AG04450 (cell line): ENCODE measurements around the gene CNNM3. TPM values are rescaled to one million over a fixed set of nuclear protein-coding genes. Genes with fewer than 3 reads are reported as not detected.
A peak's percentile ranks its signal among the peaks of the same experiment; 100 is the strongest.

Source experiments
- CTCF ChIA-PET: fragments of 300-600, 350-600 bp; formaldehyde crosslinking; extraction: SDS; loops from one replicate; lab custom pipeline; 2022; ENCODE audit warnings: antibody characterized with exemption, inconsistent platforms; lab: Charles Lee
- POLR2A ChIA-PET: fragments of 350-600 bp; formaldehyde crosslinking; extraction: SDS; loops from one replicate; lab custom pipeline; 2021; ENCODE audit warnings: antibody characterized with exemption, inconsistent platforms; lab: Yijun Ruan, JAX
- DNase-seq: peaks from one replicate; pipeline ENCODE4 v3.0.0-alpha.2; 2011; ENCODE audit warnings: low read depth, low spot score
- H3K27ac ChIP-seq: one replicate; pipeline ENCODE4 v1.5.1; 2012; ENCODE audit warnings: low read depth, low read length, control low read depth
- H3K27me3 ChIP-seq: one replicate; pipeline ENCODE4 v1.6.0; 2012; ENCODE audit warnings: low read length; ENCODE audit not compliant: control insufficient read depth, insufficient read depth
- H3K4me3 ChIP-seq: 2 replicates; pipeline ENCODE4 v1.5.1; 2011; ENCODE audit warnings: mild to moderate bottlenecking, low read depth, low read length, control low read depth
- H3K9me3 ChIP-seq: 2 replicates; pipeline ENCODE4 v1.5.1; 2012; ENCODE audit warnings: low read length; ENCODE audit not compliant: control insufficient read depth, insufficient read depth
- polyA plus RNA-seq: library from polyadenylated mRNA; depleted of rRNA; stranded (reverse); fragments of >200 nt; gene quantifications from 2 replicates; pipeline ENCODE4 v1.2.3, GENCODE V29; 2011
- TF ChIP-seq, protein P1 (sequence below): IDR thresholded peaks from 2 replicates; pipeline ENCODE4 v1.5.1; 2011; ENCODE audit warnings: low read depth, low read length, control low read depth, inconsistent platforms

CNNM3 gene
- polyA plus RNA-seq, 1 experiment = 5.1 TPM

DNA sequence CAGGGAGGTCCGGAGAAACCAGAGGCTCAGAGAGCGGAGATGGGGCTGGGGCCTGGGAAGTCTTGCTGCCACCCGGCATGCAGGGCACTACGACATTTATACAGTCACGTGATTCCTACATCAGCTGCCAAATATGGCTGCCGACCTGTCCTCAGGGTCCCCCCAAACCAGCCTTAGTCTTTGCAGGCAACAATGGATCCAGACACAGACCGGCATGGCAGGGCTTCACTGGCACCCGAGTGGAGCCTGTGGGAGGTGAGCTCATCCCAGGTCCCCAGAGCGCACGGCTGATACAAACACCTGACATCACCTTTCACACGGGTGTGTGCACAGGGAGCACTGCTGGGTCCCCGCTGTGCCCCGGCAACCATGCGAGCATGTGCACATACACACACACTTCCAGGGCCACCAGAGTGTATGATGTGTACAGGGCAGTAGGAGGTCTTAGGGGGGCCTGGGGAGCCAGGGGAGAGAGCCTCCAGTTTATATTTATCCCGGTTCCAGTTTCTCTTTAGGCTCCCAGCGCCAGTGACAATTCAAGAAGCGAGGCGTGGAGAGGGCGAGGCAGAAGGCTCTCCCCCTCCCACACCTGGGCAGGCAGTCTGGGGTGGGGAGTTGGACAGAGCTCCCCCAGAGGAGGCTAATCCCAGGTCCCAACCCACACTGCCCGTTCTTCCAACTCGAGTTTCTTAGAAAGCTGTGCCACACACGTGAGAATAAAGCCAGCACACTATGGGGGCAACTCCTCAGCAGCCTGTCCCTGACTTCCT, 51.1 kb downstream of the CNNM3 start:
- CTCF ChIA-PET = interaction anchor here (1.3 to 3.4 kb wide), 2 partner anchors 9 to 85 kb away, joined by 3 to 60 read pairs; partner anchors contain the start of gene ANKRD39
- Histone ChIP-seq H3K9me3 (no peaks in the 10 kb centered on the region; the same call in 1 of the 2 replicates), H3K4me3 (peak overlapping the region; percentile 85), H3K27ac (no peak overlapping the region), H3K27me3 (no peaks in the 10 kb centered on the region)
- POLR2A ChIA-PET = interaction anchor here (2.9 kb wide), 1 partner anchor 9 kb away, joined by 42 read pairs; the partner anchor contains the start of gene ANKRD39
- TF ChIP-seq, protein P1, sequence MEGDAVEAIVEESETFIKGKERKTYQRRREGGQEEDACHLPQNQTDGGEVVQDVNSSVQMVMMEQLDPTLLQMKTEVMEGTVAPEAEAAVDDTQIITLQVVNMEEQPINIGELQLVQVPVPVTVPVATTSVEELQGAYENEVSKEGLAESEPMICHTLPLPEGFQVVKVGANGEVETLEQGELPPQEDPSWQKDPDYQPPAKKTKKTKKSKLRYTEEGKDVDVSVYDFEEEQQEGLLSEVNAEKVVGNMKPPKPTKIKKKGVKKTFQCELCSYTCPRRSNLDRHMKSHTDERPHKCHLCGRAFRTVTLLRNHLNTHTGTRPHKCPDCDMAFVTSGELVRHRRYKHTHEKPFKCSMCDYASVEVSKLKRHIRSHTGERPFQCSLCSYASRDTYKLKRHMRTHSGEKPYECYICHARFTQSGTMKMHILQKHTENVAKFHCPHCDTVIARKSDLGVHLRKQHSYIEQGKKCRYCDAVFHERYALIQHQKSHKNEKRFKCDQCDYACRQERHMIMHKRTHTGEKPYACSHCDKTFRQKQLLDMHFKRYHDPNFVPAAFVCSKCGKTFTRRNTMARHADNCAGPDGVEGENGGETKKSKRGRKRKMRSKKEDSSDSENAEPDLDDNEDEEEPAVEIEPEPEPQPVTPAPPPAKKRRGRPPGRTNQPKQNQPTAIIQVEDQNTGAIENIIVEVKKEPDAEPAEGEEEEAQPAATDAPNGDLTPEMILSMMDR = no peak
- DNase-seq = no peak

DNA sequence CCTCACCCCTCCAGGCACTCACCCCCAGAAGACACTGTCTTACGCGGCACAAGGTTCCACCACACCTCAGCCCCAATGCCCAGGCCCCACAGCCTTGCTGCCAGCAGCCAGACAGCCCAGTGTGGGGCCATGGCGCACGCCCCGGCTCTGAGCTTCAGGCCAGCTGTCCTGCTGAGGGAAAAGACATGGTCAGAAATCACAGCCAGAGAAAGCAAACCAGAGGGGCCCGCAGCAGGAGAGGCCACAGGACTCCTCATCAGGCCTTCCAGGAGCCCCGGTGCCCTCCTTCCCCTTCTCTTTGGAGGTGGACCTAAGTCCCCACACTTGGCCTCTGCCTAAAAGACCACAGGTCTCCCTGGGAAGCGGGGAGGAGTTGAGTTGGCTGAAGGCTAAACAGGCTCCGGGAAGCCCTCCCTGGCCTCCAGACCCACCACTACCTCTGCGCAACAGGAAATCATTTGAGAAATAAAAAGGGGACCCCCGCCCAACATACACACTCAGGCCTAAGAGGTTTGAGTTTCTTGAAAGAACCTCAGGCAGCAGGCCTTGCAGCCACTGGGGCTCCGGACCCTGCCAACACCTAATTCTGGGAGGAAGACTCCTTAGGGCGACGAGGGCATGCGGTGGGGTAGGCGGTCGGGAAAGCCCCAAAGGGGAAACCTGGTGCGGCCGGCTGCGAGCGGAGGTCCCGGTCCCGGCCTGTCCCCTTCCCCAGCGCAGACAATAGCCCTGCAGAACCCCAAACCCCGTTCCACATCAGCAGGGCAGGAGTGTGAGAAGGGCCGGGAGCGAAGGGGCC, 51.9 kb downstream of the CNNM3 start:
- DNase-seq = no peak
- peak overlapping the region; percentile 87 for H3K27ac ChIP-seq
- no peaks in the 10 kb centered on the region for H3K27me3 ChIP-seq
- ChIA-PET CTCF (interaction anchor here (0.6 to 3.4 kb wide), 23 partner anchors 10 to 277 kb away, joined by 3 to 60 read pairs (median 3); partner anchors contain the start of gene ANKRD39), POLR2A (interaction anchor here (0.5 to 2.9 kb wide), 8 partner anchors 8 to 245 kb away, joined by 3 to 42 read pairs (median 4); partner anchors contain the start of genes ANKRD36 and ANKRD39)
- H3K9me3 ChIP-seq = no peaks in the 10 kb centered on the region; the same call in 1 of the 2 replicates
- H3K4me3 ChIP-seq = peak overlapping the region; percentile 85
- TF ChIP-seq, protein P1 = no peak

DNA sequence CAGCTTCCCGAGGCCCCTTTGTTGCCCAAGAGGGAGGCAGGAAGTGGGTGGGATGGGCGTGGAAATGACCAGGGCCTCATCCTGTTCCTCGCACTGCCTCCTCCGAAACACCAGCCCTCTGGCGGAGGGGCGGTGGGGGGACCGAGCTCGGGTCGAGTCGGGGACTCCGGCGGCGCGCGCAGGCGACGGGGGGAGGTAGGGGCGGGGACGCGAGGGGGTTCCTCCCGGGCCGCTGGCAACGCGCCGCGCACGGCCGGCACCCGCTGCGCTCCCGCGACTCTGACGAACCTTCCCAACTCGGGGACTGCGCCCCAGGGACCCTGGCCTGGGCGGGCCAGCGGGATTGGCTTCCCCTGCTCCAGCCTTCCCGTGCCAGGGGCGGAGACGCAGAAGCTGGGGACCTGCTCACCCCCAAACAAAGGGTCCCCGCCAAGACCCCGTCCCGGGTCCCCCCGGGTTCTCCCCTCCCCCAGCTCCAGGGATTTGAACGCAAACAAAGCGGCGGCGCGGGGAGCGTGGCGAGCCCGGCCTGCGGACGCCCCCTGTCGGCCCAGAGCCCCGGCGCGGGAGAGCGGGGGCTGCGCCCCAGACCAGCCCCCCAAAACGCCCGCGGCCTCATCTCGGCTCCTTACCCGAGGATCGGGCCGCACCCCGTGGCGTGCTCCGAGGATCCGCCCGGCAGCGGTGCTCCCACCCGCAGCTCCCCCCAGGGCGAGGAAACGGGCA, 52.6 kb downstream of the CNNM3 start:
- Histone ChIP-seq H3K27me3 (no peaks in the 10 kb centered on the region), H3K4me3 (peak overlapping the region; percentile 85), H3K9me3 (no peaks in the 10 kb centered on the region; the same call in 1 of the 2 replicates), H3K27ac (peak overlapping the region; percentile 93)
- DNase-seq = peak; percentile 83
- POLR2A ChIA-PET = interaction anchor here (0.5 to 2.9 kb wide), 8 partner anchors 8 to 244 kb away, joined by 3 to 42 read pairs (median 4); partner anchors contain the start of genes ANKRD36 and ANKRD39
- CTCF ChIA-PET = interaction anchor here (0.6 to 3.4 kb wide), 23 partner anchors 11 to 278 kb away, joined by 3 to 60 read pairs (median 3); partner anchors contain the start of gene ANKRD39
- TF ChIP-seq, protein P1 = peak; percentile 58

DNA sequence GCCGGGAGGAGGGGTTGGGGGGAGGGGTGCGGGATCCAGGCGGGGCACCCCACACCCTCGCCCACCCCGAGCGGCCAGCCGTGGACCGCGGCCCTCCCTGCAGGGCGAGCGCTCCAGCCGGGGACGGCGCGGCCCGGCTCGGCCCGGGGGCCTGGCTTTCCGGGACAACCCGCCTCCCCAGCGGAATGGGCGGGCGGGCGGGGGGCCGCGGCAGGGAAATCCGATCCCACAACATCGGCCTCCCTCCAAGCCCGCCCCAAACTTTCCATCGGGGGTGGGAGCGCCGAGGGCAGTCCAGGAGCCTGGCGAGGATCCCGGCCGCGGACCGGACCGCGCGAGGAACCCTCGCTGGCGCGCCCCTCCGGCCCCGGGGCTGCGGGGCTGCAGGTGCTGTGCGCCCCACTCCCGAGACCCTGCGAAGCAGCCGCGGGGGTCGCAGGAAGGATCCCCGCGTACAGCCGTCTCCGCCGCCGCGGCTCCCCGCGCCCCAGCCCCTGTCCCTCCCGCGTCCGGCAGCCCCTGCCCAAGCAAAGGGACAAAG, 53.3 kb downstream of the CNNM3 start:
- TF ChIP-seq, protein P1 = no peak
- ChIA-PET POLR2A (interaction anchor here (1.1 to 2.9 kb wide), 4 partner anchors 9 to 22 kb away, joined by 4 to 42 read pairs (median 7); partner anchors contain the start of gene ANKRD39), CTCF (interaction anchor here (0.8 to 3.4 kb wide), 8 partner anchors 12 to 92 kb away, joined by 3 to 60 read pairs (median 6); partner anchors contain the start of gene ANKRD39)
- H3K27me3 ChIP-seq = no peaks in the 10 kb centered on the region
- no peaks in the 10 kb centered on the region; the same call in 1 of the 2 replicates for H3K9me3 ChIP-seq
- peak overlapping the region; percentile 85 for H3K4me3 ChIP-seq
- DNase-seq = no peak
- peak overlapping the region; percentile 93 for H3K27ac ChIP-seq
